ENCODE data around the gene SPG11.
"Not testable (repeated sequence)": the region's sequence is repeated elsewhere in the genome, so short reads cannot be mapped to it uniquely, and the experiment has no call there.

SPG11 gene, protein sequence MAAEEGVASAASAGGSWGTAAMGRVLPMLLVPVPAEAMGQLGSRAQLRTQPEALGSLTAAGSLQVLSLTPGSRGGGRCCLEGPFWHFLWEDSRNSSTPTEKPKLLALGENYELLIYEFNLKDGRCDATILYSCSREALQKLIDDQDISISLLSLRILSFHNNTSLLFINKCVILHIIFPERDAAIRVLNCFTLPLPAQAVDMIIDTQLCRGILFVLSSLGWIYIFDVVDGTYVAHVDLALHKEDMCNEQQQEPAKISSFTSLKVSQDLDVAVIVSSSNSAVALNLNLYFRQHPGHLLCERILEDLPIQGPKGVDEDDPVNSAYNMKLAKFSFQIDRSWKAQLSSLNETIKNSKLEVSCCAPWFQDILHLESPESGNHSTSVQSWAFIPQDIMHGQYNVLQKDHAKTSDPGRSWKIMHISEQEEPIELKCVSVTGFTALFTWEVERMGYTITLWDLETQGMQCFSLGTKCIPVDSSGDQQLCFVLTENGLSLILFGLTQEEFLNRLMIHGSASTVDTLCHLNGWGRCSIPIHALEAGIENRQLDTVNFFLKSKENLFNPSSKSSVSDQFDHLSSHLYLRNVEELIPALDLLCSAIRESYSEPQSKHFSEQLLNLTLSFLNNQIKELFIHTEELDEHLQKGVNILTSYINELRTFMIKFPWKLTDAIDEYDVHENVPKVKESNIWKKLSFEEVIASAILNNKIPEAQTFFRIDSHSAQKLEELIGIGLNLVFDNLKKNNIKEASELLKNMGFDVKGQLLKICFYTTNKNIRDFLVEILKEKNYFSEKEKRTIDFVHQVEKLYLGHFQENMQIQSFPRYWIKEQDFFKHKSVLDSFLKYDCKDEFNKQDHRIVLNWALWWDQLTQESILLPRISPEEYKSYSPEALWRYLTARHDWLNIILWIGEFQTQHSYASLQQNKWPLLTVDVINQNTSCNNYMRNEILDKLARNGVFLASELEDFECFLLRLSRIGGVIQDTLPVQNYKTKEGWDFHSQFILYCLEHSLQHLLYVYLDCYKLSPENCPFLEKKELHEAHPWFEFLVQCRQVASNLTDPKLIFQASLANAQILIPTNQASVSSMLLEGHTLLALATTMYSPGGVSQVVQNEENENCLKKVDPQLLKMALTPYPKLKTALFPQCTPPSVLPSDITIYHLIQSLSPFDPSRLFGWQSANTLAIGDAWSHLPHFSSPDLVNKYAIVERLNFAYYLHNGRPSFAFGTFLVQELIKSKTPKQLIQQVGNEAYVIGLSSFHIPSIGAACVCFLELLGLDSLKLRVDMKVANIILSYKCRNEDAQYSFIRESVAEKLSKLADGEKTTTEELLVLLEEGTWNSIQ (N-terminal part only)

DNA sequence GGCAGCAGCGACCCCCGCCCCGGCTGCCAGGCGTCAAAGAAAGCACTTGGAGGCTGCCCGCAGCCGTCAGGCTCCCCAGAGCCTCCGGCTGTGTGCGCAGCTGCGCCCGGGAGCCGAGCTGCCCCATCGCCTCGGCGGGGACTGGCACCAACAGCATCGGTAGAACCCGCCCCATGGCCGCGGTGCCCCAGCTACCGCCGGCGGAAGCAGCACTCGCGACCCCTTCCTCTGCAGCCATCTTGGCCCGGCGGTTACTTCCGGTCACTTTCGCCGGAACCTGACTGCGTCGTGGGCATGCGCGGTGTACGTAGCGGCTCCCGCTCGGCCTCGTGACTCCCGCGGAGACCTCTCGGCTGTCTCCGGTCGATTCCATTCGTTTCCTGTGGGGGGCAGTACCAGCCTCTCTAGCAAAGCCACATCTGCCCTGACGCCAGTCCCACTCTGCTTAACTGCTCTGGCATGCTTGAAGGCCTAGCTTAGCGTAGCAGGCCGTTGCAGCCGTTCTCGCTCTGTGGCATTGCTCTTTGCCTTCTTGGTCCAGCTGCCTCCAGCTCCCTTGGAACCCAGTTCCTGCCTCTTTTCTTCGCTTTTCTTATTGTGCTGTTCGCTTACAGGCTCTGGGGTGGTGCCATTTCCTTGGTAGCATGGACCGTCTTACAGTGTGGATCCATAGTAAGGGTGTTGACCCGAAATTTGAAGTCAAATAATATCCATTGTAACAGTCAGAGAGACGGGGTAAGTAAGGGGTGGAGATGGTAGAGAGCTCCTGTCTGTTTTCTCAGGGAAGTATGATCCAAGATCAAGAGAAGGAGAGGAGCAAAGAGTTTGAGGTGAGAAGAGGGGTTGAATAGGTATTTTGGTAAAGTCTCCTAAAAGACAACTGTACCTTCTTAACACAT is at the start of gene SPG11:
Gene SPG11 (minus strand): TSS at position 253 of the 899 bp plus-strand sequence. CDS start 15 bp downstream, at position 238.
- Histone ChIP-seq H3K27me3 (ENCODE audit: insufficient read depth, low read length) (no peaks in the 10 kb centered on the region), H3K36me3 (ENCODE audit: insufficient read depth, low read length) (peaks cover 13% of the 10 kb centered on the region), H3K4me1 (ENCODE audit: insufficient read depth, low read length) (peaks cover 16% of the 10 kb centered on the region), H3K9me3 (ENCODE audit: low read length) (no peaks in the 10 kb centered on the region), H3K4me3 (ENCODE audit: low read length) (peak within 1 kb of the TSS; percentile 85), H2AFZ (ENCODE audit: low read depth, low read length) (peak within 1 kb of the TSS; percentile 89)

DNA sequence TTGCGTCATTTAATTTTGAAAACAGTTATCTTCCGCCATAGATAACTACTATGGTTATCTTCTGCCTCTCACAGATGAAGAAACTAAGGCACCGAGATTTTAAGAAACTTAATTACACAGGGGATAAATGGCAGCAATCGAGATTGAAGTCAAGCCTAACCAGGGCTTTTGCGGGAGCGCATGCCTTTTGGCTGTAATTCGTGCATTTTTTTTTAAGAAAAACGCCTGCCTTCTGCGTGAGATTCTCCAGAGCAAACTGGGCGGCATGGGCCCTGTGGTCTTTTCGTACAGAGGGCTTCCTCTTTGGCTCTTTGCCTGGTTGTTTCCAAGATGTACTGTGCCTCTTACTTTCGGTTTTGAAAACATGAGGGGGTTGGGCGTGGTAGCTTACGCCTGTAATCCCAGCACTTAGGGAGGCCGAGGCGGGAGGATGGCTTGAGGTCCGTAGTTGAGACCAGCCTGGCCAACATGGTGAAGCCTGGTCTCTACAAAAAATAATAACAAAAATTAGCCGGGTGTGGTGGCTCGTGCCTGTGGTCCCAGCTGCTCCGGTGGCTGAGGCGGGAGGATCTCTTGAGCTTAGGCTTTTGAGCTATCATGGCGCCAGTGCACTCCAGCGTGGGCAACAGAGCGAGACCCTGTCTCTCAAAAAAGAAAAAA is 49.0 kb upstream of the SPG11 start:
- H3K27me3 ChIP-seq (ENCODE audit: insufficient read depth, low read length): no peaks in the 10 kb centered on the region
- H3K4me3 ChIP-seq (ENCODE audit: low read length): peak overlapping the region; percentile 80
- peaks cover 25% of the 10 kb centered on the region for H3K36me3 ChIP-seq (ENCODE audit: insufficient read depth, low read length)

DNA sequence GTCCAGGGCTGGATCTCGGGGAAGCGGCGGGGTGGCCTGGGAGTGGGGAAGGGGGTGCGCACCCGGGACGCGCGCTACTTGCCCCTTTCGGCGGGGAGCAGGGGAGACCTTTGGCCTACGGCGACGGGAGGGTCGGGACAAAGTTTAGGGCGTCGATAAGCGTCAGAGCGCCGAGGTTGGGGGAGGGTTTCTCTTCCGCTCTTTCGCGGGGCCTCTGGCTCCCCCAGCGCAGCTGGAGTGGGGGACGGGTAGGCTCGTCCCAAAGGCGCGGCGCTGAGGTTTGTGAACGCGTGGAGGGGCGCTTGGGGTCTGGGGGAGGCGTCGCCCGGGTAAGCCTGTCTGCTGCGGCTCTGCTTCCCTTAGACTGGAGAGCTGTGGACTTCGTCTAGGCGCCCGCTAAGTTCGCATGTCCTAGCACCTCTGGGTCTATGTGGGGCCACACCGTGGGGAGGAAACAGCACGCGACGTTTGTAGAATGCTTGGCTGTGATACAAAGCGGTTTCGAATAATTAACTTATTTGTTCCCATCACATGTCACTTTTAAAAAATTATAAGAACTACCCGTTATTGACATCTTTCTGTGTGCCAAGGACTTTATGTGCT is 48.4 kb upstream of the SPG11 start:
- H3K4me3 ChIP-seq (ENCODE audit: low read length): peak overlapping the region; percentile 80
- peaks cover 11% of the 10 kb centered on the region for H3K4me1 ChIP-seq (ENCODE audit: insufficient read depth, low read length)
- H3K27me3 ChIP-seq (ENCODE audit: insufficient read depth, low read length): no peaks in the 10 kb centered on the region
- H3K9me3 ChIP-seq (ENCODE audit: low read length): no peaks in the 10 kb centered on the region
- H3K36me3 ChIP-seq (ENCODE audit: insufficient read depth, low read length): peaks cover 19% of the 10 kb centered on the region
- H2AFZ ChIP-seq (ENCODE audit: low read depth, low read length): peak overlapping the region; percentile 91

More for the DNA sequence above, 49.0 kb upstream of the SPG11 start:
- Histone ChIP-seq H2AFZ (ENCODE audit: low read depth, low read length) (no peak overlapping the region), H3K9me3 (ENCODE audit: low read length) (no peaks in the 10 kb centered on the region), H3K4me1 (ENCODE audit: insufficient read depth, low read length) (peaks cover 11% of the 10 kb centered on the region)

DNA sequence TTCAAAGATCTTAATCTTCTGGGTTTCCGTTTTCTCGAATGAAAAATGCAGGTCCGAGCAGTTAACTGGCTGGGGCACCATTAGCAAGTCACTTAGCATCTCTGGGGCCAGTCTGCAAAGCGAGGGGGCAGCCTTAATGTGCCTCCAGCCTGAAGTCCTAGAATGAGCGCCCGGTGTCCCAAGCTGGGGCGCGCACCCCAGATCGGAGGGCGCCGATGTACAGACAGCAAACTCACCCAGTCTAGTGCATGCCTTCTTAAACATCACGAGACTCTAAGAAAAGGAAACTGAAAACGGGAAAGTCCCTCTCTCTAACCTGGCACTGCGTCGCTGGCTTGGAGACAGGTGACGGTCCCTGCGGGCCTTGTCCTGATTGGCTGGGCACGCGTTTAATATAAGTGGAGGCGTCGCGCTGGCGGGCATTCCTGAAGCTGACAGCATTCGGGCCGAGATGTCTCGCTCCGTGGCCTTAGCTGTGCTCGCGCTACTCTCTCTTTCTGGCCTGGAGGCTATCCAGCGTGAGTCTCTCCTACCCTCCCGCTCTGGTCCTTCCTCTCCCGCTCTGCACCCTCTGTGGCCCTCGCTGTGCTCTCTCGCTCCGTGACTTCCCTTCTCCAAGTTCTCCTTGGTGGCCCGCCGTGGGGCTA is 47.8 kb upstream of the SPG11 start, which contains the start of the genes B2M and PATL2:
Gene B2M (plus strand): TSS at position 422 of the 647 bp plus-strand sequence. CDS start 30 bp downstream, at position 452.
Gene PATL2 (minus strand): TSS at position 228 of the 647 bp plus-strand sequence. CDS start 34,833 bp downstream, outside the sequence.
- H3K4me3 ChIP-seq (ENCODE audit: low read length): peak within 1 kb of the TSS; percentile 80
- H3K36me3 ChIP-seq (ENCODE audit: insufficient read depth, low read length): peaks cover 13% of the 10 kb centered on the region
- peak within 1 kb of the TSS; percentile 91 for H2AFZ ChIP-seq (ENCODE audit: low read depth, low read length)
- peaks cover 11% of the 10 kb centered on the region for H3K4me1 ChIP-seq (ENCODE audit: insufficient read depth, low read length)
- H3K27me3 ChIP-seq (ENCODE audit: insufficient read depth, low read length): no peaks in the 10 kb centered on the region
- H3K9me3 ChIP-seq (ENCODE audit: low read length): no peaks in the 10 kb centered on the region

DNA sequence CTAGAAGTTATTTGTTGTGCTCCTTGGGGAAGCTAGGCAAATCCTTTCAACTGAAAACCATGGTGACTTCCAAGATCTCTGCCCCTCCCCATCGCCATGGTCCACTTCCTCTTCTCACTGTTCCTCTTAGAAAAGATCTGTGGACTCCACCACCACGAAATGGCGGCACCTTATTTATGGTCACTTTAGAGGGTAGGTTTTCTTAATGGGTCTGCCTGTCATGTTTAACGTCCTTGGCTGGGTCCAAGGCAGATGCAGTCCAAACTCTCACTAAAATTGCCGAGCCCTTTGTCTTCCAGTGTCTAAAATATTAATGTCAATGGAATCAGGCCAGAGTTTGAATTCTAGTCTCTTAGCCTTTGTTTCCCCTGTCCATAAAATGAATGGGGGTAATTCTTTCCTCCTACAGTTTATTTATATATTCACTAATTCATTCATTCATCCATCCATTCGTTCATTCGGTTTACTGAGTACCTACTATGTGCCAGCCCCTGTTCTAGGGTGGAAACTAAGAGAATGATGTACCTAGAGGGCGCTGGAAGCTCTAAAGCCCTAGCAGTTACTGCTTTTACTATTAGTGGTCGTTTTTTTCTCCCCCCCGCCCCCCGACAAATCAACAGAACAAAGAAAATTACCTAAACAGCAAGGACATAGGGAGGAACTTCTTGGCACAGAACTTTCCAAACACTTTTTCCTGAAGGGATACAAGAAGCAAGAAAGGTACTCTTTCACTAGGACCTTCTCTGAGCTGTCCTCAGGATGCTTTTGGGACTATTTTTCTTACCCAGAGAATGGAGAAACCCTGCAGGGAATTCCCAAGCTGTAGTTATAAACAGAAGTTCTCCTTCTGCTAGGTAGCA is 47.0 kb upstream of the SPG11 start:
- Histone ChIP-seq H3K27me3 (ENCODE audit: insufficient read depth, low read length) (no peaks in the 10 kb centered on the region), H3K36me3 (ENCODE audit: insufficient read depth, low read length) (peaks cover 5% of the 10 kb centered on the region), H3K4me1 (ENCODE audit: insufficient read depth, low read length) (peaks cover 11% of the 10 kb centered on the region), H3K4me3 (ENCODE audit: low read length) (peak overlapping the region; percentile 80), H2AFZ (ENCODE audit: low read depth, low read length) (peak overlapping the region; percentile 91), H3K9me3 (ENCODE audit: low read length) (no peaks in the 10 kb centered on the region)

DNA sequence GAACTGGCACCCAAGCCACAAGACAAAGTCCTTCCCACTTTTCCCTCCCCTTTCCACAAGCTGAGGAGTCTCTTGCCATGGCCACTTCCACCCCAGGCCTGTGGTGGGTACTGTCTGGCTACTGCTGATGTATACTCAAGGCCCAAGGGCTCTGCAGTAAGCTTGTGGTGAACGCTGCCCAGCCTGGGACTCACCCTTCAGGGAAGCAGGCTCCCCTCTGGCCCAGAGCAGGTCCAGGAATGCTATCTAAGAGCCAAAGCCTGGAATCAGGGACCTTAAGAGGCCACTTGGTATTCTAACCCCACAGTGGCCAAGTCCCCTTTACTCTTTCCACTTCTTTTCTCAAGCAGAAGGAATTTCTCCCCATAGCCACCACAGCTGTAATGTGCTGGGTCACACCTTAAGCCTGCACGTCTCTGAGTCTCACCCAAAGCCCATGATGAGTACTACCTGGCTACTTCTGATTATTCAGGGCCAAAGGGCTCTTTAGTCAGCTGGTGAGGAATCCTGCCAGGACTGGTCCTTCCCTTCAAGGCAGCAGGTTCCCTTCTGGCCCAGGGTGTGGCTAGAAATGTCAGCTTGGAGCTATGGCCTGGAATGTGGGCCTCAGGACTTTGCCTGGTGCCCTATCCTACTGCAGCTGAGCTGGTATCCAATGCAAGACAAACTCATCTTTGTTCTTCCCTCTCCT is 43.6 kb upstream of the SPG11 start:
- Histone ChIP-seq H3K4me1 (ENCODE audit: insufficient read depth, low read length) (peaks cover under 1% of the 10 kb centered on the region), H3K27me3 (ENCODE audit: insufficient read depth, low read length) (no peaks in the 10 kb centered on the region), H3K4me3 (ENCODE audit: low read length) (no peak overlapping the region), H3K9me3 (ENCODE audit: low read length) (no peaks in the 10 kb centered on the region), H3K36me3 (ENCODE audit: insufficient read depth, low read length) (no peaks in the 10 kb centered on the region), H2AFZ (ENCODE audit: low read depth, low read length) (no peak overlapping the region)

DNA sequence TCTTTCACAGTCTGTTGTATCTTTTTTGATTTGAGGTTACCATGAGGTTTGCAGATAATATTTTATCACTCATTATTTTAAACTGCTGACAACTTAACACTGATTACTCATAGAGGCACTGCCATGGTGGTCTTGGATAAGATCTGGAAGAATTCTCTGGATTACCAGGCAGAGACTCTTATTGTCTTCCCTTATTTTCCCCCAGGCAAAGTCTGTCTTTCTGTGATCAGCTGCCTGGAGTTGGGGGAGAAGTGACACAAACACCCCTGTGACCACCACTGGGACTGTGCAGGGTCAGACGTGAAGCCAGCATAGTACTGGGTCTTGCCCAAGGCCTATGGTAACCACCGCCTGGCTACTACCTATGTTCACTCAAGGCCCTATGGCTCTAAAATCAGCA is 42.9 kb upstream of the SPG11 start:
- H2AFZ ChIP-seq (ENCODE audit: low read depth, low read length): no peak overlapping the region
- no peaks in the 10 kb centered on the region for H3K27me3 ChIP-seq (ENCODE audit: insufficient read depth, low read length)
- H3K4me3 ChIP-seq (ENCODE audit: low read length): no peak overlapping the region
- no peaks in the 10 kb centered on the region for H3K36me3 ChIP-seq (ENCODE audit: insufficient read depth, low read length)
- H3K9me3 ChIP-seq (ENCODE audit: low read length): peaks cover 2% of the 10 kb centered on the region
- no peaks in the 10 kb centered on the region for H3K4me1 ChIP-seq (ENCODE audit: insufficient read depth, low read length)

DNA sequence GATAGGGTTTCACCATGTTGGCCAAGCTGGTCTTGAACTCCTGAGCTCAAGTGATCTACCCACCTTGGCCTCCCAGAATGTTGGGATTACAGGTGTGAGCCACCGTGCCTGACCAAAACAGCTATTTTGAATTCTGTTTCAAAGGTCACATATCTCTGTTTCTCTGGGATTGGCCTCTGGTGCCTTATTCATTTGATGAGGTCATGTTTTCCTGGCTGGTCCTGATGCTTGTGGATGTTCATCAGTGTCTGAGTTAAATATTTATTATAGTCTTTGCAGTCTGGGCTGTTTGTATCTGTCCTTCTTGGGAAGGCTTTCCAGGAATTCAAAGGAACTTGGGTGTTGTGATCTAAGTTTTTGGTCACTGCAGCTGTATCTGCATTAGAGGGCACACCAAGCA is 42.5 kb upstream of the SPG11 start:
- H3K4me1 ChIP-seq (ENCODE audit: insufficient read depth, low read length): no peaks in the 10 kb centered on the region
- no peaks in the 10 kb centered on the region for H3K36me3 ChIP-seq (ENCODE audit: insufficient read depth, low read length)
- no peak overlapping the region for H3K4me3 ChIP-seq (ENCODE audit: low read length)
- peaks cover 2% of the 10 kb centered on the region for H3K9me3 ChIP-seq (ENCODE audit: low read length)
- no peak overlapping the region for H2AFZ ChIP-seq (ENCODE audit: low read depth, low read length)
- H3K27me3 ChIP-seq (ENCODE audit: insufficient read depth, low read length): no peaks in the 10 kb centered on the region

DNA sequence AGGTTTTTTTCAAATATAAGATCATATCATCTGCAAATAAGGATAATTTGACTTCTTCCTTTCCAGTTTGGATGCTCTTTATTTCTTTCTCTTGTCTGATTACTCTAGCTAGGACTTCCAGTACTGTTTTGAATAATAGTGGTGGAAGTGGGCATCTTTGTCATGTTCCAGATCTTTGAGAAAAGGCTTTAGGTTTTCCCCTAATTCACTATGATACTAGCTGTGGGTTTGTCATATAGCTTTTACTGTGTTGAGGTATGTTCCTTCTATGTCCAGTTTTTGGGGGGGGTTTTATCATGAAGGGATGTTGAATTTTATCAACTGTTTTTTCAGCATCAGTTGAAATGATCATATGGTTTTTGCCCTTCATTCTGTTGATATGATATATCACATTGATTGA is 37.2 kb upstream of the SPG11 start:
- not testable (repeated sequence) for H3K4me3 ChIP-seq (ENCODE audit: low read length); H2AFZ ChIP-seq (ENCODE audit: low read depth, low read length)

DNA sequence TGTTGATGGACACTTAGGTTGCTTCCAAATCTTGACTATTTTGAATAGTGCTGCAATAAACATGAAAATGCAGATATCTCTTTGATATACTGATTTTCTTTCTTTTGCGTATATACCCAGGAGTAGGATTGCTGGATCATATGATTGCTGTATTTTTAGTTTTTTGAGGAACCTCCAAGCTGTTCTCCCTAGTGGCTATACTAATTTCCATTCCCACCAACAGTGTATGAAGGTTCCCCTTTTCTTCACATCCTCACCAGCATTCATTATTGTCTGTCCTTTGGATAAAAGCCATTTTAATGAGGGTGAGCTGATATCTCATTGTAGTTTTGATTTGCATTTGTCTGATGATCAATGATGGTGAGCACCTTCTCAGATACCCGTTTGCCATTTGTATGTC is 35.2 kb upstream of the SPG11 start:
- H3K36me3 ChIP-seq (ENCODE audit: insufficient read depth, low read length): no peaks in the 10 kb centered on the region
- no peak overlapping the region for H2AFZ ChIP-seq (ENCODE audit: low read depth, low read length)
- H3K4me1 ChIP-seq (ENCODE audit: insufficient read depth, low read length): no peaks in the 10 kb centered on the region
- no peak overlapping the region for H3K4me3 ChIP-seq (ENCODE audit: low read length)
- H3K27me3 ChIP-seq (ENCODE audit: insufficient read depth, low read length): no peaks in the 10 kb centered on the region
- H3K9me3 ChIP-seq (ENCODE audit: low read length): peaks cover 2% of the 10 kb centered on the region

More for the DNA sequence above, 37.2 kb upstream of the SPG11 start:
- not testable (repeated sequence) for H3K27me3 ChIP-seq (ENCODE audit: insufficient read depth, low read length); H3K9me3 ChIP-seq (ENCODE audit: low read length); H3K36me3 ChIP-seq (ENCODE audit: insufficient read depth, low read length); H3K4me1 ChIP-seq (ENCODE audit: insufficient read depth, low read length)
